Measurements from ENCODE around the gene FOXA3.

FOXA3 gene

DNA sequence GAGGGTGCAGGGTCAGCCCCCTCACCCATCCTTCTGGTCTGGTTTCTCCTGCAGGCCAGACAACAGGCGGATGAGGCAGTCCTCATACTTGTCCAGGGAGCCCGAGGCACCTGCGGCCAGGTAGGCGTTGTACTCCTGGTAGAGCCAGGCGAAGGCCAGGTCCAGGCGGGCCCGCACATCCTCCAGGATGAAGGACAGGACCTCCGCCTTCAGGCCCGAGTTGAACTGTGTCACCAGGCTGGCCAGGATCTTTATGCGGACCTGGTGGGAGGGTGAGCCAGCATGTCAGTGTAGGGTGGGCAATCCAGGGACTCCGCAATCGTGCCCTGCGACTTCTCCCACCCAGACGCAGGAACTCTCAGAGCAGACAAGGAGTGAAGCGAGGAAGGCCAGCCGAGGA is 35.2 kb upstream of the FOXA3 start:
- DNase-seq (ENCODE audit: extremely low read depth, low read depth): no peak
- TF ChIP-seq, protein P1, sequence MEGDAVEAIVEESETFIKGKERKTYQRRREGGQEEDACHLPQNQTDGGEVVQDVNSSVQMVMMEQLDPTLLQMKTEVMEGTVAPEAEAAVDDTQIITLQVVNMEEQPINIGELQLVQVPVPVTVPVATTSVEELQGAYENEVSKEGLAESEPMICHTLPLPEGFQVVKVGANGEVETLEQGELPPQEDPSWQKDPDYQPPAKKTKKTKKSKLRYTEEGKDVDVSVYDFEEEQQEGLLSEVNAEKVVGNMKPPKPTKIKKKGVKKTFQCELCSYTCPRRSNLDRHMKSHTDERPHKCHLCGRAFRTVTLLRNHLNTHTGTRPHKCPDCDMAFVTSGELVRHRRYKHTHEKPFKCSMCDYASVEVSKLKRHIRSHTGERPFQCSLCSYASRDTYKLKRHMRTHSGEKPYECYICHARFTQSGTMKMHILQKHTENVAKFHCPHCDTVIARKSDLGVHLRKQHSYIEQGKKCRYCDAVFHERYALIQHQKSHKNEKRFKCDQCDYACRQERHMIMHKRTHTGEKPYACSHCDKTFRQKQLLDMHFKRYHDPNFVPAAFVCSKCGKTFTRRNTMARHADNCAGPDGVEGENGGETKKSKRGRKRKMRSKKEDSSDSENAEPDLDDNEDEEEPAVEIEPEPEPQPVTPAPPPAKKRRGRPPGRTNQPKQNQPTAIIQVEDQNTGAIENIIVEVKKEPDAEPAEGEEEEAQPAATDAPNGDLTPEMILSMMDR (IDR thresholded peaks at IDR 0.05; ENCODE audit: low read depth, low read length): no peak

DNA sequence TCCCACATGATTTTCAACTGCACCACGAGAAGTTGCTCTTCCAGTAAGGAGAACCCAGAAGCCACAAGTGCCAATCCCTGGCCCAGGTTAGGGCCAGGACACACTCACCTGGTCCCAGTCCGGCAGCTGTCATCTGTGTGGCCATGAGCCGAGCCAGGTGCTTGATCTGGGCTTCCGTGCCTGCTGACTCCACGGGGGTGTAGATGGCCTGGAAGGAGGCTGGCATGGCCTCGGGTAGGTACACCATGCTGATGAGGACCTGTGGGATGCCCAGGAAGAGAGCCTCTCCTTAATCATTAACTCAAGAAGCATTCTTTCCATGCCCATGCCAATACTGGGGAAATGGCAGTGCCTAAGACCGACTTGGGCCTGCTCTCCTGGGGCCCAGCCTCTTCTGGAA is 29.2 kb upstream of the FOXA3 start:
- TF ChIP-seq, protein P1 (IDR thresholded peaks at IDR 0.05; ENCODE audit: low read depth, low read length): no peak
- no peak for DNase-seq (ENCODE audit: extremely low read depth, low read depth)

DNA sequence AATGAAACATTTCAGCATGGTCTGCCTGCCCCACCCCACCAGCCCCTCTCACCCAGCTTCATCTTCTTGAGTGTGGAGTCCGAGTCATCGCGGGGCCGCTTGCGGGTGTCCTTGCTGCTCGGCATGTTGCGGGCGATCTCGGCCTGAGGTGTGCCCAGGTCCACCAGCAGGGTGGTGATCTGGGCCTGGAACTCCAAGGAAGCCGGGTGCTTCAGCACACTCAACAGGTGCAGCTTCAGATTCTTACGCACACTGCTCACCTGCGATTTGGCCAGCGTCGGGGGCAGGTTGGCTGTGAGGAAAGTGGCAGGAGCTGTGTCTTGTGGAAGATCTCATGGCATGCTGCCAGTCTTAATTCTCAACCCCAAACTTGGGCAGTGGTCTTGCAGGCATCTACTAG is 21.9 kb upstream of the FOXA3 start:
- no peak for DNase-seq (ENCODE audit: extremely low read depth, low read depth)
- TF ChIP-seq, protein P1 (IDR thresholded peaks at IDR 0.05; ENCODE audit: low read depth, low read length): no peak

DNA sequence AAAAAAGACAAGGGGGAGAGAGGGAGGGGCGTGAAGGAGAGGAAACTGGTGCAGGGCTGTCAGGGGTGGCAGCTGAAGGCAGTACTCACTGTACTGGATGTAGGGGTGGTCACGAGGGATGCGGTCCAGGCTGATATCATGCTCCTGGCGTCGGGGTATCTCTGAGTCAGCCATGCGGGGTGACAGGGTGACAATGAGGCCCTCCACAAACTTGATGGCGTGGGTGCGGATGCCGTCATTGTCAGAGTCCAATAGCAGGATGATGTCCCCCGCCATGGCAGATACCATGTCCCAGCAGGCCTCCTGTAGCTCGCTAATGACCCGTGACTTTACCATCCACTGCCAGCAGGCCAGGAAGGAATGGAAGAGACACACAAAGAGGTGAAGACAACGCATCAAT is 16.5 kb upstream of the FOXA3 start:
- no peak for DNase-seq (ENCODE audit: extremely low read depth, low read depth)
- TF ChIP-seq, protein P1 (IDR thresholded peaks at IDR 0.05; ENCODE audit: low read depth, low read length): no peak

DNA sequence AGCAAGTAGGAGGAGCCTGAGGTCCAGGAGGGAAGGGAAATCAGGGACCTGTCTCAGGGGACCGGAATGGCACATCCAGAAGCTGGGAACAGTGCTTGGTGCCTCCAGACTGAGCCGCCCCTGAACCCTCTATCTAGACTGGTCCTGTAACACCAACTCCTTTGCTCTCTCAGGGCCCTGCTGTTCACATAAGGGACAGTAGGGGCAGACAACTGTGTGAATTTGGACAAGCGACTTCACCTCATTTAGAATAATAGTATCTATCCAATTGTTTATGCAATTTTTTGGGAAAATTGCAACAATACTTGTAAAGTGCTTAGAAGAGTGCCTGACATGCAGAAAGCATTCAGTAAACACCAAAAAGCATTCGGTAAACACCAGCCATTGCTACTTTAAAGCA is 15.2 kb upstream of the FOXA3 start:
- TF ChIP-seq, protein P1 (IDR thresholded peaks at IDR 0.05; ENCODE audit: low read depth, low read length): no peak; the same call in 1 of the 2 replicates
- no peak for DNase-seq (ENCODE audit: extremely low read depth, low read depth)

DNA sequence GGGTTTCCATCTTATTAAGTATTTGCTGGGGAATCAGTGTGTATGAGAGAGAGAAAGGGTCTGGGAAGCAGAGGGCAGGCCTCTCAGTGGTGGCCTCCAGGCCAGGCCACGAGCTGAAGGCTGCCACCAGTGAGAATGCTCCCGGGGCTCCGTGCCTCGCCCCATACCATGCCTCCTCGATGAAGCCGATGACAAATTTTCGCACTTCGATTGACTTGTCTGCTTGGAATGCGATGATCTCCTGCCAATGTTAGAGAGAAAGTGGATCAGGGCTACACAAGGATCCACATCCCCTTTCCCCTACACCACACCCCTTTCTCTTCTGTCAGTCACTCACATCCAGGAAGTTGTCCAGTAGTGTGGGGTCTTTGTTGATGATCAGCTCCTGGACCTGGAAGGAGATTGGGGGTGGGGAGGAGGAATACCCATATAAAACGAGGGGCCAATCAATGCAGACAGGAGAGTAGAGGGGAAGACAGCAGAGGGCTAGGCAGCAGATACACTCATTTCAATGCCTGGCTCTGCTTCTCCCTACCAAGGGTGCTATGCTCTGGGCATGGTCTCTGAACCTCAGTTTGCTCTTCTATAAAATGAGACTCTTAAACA is 11.9 kb upstream of the FOXA3 start:
- TF ChIP-seq, protein P1 (IDR thresholded peaks at IDR 0.05; ENCODE audit: low read depth, low read length): no peak
- DNase-seq (ENCODE audit: extremely low read depth, low read depth): no peak

DNA sequence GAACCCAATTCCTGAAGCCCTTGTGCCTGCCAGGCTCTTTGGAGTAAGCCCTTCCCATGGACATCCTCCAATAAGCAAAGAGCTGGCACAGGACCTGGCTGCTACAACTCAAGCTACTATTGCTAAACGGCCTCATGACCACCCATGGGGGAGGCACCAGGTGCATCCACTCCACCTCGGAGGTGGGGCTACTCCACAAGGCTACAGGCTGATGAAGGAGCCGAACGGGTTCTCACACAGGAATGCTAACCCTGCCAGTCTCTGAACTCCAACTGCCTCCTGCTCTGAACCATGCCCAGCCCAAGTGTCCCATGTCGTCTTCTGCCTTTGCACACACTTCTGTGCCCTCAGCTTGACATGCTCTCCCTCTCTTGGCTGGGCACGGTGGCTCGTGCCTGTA is 11.1 kb upstream of the FOXA3 start:
- DNase-seq (ENCODE audit: extremely low read depth, low read depth): no peak
- TF ChIP-seq, protein P1 (IDR thresholded peaks at IDR 0.05; ENCODE audit: low read depth, low read length): no peak

Measured in AG09319 (cell line).